GM18870 (cell line): ENCODE results near the gene SYT6.

Experiments used
- ATAC-seq: cut with Tn5 transposase; IDR thresholded peaks from one replicate; pipeline ENCODE4 v1.9.1; 2021; ENCODE audit warnings: moderate library complexity; ENCODE audit not compliant: unreplicated experiment

SYT6 gene

DNA sequence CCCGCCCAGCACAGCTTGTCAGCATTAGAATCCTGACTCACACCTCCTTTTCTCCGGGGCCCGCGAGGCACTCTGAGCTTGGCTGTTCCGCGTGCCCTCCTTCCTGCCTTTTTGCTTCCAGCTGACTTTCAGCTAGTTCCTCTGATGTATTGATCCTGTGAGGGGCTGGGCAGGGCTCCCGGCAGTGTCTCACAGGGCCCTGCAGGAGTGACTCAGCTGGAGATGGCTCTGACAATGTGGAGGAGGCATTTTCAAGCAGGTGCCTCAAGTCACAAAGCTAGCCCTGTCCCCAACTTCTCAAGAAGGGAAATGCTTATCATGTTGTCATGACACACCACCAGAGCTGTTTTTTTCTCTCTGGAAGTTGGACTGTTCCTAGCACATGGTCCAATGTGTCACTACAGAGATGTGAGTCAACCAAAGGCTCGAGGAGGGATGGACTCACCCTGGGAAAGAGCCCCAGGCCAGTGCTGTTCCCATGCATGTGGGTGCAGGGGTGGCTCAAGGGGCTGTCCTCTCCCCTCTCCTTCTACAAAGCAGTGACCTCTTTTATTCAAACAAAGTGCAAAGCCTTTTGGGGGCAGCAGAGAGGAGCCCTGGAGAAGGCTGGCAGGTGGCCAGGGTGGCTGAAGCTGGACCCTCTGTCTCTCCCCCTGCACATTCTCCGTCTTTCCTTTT is 30.6 kb downstream of the SYT6 start:
- no peak for ATAC-seq

DNA sequence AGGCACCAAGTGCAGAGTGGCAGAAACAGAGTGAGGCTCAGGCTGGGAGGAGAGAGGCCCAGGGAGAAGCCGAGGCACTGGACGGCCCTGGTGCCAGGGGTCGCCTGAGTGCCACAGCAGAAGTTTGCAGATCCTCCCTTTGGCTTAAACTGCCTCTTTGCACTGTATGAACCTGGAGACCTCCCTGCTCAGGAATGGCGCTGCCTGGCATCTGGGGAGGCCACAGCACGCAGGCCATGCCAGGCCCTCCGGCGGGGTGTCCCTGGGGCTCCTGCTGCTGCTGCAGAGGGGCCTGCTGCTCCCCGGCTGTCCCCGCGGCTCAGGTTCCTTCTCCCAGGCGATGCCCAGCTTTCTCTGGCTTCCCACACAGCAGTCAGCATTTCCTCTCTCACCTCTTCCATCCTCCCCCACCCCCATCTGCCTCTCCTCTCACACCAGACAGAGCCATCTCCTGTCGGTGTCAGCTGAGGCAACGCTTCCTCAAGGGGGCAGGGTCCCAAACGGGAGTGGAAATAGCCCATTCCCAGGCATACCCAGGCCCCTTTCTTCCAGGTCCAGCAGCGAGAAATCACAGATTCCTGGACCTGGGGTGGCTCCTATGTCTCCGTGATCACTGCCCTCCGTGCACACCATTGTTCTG is 35.2 kb downstream of the SYT6 start:
- ATAC-seq: no peak

DNA sequence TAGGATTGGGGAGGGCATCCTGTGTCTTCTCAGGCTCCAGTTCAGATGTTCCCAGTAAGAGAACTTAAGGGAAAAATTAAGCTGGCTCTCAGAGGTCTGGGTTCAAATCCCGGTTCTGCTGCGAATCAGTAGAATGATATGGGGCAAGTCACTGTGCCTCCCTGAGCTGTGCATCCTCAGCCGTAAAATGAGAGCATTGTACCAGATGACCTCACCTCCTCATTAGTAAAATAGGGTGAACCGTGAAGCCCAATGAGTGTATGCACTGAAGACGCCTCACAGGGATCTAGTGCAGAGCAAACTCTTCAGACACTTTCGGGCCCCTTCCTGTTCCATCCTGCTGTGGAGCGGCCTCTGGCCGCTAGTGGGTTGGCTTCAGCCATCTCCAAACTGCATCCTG is 36.0 kb downstream of the SYT6 start:
- ATAC-seq: no peak

DNA sequence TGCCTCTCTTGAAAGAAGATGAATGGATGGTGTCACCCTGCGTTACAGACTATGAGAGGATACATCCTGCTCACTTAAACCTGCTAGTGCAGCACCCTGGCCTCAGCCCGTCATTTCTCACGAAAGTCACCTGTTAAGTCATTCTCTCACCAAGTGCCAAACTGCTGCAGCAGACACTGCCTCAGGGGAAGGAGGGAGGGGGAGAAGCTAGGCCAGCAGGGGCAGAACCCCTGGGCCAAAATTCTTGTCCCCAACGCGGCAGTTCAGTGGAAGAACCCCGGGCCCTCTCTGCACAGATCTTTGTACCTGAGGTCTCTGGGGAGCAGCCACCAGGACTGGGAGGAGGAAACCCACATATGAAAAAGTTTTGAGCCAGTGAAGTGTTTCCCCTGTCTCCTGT is 37.6 kb downstream of the SYT6 start:
- ATAC-seq: no peak

DNA sequence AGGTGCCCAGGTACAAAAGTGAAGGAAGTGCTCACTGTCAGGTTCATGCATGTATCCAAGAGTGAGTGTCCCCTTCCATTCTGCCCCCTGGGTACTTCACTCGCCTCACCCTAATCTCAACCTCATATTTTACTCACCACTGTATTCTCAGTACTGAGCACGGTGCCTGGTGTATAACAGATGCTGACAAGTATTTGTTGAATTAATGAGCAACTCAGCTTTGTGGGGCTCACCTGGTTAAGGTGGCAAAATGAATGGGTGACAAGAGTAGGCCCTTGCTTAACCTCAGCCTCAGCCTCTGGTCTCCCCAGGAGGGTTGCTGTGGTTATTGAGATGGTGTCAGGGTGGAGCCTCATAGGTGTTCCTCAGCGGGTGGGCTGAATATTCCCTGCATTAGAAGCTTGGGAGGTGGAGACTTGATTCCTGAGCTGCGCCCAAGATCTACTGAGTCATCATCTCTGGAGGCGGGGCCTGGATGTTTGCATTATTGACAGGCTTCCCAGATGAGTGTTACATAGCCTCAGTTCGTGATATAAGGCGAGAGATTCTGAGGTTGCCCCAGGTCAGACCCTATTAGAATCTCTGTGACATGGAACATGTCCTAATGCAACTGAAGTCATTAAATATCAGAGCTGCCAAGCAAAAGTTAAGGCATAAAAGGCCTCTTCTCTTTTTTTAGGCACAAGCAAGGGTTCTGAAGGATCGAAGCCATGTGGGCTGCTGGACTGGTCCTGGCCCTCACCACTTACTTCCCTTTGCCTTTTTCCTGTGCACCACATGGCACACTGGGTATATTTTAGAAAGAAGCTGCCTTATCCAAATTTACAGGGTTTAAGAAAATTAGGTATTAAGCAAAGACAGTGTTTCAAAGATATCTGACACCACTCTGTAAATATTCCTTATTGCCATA is 39.2 kb downstream of the SYT6 start:
- ATAC-seq: no peak

DNA sequence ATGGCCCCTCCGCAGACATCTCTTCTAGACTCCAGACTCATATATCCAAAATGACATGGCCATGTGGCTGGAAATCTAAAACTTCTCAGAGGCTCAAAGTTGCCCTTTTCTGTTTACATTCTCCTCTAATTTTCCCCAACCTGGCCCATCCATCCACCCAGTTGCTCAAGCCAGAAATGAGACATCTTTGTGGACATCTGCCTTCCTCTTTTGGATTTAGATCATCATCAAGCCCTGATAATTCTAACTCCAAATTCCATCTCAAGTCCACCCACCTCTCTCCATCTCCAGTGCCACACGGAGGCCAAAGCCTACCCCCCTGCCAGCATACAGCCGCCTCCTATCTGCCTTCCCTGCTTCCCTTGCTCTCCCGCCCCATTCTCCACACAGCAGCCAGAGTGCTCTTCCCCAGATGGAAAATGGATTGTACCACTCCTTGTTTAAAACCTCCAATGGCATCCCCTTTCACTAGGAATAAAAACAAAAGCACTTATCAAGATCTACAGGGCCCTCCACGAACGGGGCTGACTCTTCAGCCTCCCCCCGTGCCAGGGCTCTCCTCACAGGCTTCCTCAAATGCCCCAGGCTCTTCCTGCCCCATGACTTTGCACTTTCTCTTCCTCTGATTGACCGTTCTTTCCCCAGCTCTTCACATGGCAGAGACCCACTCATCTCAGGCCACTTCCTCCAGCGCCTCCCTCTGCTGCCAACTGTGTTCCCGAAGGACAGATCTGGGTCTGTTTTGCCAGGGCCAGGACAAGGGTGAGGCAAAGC is 40.1 kb downstream of the SYT6 start:
- no peak for ATAC-seq

DNA sequence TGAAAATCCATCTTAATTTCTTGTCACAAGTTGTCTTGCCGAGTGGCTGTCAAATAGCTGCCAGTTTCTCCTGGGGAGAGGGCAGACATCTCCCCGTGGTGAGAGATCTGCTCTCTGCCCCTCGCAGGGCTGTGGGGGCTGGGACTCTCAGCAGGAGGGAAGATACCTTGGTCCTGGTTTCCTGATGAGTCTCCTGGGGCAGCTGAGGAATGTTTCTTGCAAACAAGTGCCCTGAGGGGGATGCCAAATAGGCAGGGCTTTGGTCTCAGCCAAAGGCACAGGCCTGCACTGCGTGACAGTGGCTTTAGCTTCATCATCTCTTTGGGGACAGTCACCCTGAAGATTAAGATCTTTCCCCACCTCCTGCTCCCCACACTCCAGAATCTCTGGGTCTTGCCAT is 40.9 kb downstream of the SYT6 start:
- ATAC-seq: no peak

DNA sequence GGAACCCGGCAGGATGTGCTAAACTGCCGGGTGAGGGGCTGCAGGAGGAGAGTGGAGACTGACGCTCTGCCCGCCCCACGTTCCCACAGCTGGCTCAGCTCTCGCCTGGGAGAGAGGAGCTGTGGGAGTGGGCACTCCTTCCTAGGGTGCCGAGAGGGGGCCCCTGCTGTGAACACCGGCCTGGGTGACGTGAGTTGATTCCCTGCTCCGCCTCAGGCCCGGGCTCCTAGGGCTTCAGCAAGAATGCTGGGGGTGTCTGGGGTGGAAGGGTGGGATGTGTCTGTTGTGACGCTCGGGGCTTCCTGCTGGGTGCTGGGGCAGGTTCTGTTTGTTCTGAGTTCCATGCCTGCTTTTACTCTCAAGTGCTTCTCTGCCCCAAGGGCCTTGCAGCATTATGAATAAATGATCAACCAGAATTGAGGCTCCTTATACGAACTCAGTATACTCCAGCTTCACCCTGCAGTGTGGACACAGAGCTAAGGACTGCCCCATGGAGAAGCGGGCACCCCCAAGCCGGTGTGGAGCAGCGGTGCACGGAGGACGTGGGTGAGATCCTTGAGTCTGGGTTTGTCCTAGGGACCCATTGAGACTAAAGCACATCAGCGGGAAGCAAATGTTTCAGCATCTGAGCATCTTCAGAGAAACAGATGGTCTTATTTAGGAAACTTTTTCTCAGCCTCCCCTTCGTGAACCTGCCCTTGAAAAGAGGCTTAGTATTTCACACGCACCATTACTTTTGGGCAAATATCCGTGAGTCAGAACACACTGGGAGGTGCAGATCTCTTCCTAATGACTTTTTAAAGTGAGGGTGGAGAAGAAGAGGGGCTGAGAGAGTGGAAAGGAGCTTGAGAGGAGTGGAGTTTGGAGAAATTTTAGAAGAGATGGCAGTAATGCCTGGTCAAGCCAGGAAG is 41.7 kb downstream of the SYT6 start:
- ATAC-seq: no peak

DNA sequence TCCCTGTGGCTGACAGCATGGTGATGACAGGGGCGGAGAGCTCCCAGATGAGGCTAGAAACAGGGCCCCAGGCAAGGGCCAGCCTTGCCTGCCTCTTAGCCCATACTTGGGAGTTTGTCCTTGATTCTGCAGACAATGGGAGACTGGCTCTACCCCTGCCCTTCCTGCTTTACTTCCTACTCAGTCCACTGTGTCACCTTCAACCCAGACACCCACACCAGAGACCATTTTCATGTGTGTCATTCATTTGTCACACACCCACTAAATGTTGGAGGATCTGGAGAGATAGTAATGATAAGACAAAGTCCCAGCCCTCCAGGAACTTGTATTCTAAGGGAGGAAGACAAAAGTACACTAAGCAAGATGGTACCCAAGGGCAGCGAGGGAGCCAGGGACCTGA is 43.7 kb downstream of the SYT6 start:
- no peak for ATAC-seq

DNA sequence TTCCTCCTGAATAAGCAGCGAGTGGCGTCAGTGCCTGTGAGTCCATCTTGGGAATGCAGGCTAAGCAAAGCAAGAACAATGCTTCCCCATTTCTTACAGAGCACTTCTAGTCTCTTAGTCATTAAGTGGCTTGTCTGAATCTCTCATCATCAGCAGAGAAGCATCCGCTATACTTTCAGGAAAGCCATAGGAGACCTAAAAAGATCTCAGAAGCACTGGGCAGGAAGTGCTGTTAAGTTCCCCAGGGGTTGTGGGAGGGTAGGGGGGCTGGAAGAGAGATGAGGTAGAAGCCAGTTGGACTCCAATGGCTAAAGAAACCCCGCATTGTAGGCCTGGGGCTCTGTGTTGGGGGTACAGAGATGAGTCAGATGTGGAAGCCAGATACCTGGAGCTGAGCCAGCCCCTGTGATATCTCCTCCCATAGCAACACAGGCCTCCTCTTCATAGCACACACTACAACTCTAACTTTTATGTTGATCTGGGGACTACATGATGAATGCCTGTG is 44.9 kb downstream of the SYT6 start:
- ATAC-seq: peak; percentile 67

DNA sequence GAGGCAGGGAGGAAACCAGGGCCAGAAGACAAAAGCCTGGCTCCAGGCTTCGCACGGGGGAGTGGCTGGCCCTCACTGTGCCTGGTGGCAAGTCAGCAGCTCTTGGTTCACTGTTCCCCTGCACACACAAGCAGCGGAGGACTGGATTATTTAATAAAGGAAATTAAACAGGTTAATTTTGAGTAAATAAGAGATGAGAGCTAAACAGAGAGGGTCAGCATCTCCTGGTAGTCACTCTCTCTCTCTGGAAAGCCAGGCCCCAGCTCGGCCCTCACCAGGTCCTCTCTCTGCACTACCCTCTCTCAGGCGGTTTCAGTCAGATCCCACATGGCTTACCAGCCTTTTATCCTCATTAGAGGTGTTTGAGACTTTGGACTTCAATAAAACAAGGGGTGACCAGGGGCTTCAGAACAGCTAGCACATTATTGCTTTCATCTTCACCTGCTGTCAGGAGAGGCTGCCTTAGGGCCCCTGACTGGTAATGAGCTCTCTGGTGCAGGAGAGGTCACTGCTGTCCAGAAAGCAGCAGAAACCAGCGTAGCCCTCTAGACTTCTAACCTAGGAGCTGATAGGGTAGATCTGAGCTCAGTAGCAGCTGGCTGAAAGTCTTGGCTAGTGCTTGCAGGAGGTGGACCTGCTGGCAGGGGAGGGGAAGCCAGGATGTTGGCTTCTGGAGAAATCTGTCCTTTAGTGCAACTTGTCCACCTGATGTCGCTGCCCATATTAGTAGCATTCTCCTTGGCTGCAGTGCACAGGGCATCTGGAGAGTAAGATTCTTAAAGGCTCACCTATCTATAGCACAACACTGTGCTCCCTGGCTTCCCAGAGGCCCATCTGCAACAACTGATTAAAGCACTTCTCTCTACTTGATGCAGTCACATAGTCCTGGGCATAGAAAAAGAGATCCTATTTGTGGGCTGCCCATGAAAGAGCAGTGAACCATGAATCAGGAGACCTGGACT is 45.9 kb downstream of the SYT6 start:
- ATAC-seq: no peak

DNA sequence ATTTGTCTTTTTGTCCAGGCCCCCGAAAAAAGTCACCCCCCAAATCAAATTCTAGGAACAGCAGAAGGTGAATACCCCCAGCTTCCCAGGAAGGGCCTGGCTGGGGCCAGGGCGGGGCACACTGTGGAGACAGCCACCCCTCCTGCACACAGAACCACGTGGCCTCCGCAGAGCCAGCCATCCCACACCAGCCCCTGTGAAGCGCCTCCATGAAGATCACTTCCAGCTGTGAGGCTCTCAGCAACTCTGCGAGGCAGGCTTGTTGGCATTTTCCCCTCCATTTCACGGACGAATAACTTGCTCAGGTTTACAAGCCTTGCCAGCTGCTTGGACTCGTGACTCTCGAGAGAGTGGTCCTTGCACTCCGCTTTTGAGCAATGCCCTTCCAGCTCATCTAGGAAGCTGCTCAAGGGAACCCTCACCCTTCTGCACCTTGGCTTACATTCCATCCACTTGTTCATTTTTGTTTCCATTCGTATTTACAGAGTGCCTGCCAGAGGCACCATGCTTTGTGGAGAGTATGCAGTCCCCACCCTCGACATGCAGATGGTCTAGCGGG is 48.2 kb downstream of the SYT6 start:
- ATAC-seq: no peak

DNA sequence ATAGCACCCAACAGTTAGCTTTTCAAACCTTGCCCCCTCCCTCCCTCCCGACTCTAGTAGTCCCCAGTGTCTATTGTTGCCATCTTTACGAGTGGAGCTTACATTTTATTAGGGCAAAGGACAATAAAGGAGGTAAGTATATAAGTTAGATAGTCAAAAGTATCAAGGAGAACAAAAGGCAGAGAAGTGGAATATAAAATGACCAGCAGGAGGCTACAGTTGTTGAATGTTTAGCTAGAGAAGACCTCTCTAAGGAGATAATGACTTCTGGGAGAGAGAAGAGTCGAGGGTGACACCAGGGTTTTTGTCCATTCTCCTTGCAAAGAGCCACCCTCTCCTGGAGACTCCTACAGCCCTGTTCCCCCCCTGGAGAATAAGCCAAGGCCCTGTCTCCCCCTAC is 48.7 kb downstream of the SYT6 start:
- no peak for ATAC-seq

DNA sequence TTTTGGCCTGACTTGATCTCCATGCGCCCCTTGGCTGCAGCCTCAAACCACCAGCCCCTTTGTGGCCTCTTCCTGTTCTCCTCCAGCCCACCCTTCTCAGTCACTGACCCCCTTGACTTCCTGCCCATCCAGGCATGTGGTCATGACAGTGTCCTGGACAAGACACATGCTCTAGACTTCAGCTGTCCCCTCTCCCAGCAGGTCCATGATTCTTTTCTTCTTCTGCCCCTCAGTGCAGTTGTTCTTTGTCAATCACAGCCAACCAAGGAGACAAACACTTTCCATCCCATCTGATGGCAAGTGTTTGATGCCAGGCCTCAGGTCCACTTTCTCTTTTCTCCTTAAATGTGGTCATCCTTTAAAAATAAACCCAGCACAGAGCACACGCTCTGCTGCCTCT is 49.7 kb downstream of the SYT6 start:
- no peak for ATAC-seq

DNA sequence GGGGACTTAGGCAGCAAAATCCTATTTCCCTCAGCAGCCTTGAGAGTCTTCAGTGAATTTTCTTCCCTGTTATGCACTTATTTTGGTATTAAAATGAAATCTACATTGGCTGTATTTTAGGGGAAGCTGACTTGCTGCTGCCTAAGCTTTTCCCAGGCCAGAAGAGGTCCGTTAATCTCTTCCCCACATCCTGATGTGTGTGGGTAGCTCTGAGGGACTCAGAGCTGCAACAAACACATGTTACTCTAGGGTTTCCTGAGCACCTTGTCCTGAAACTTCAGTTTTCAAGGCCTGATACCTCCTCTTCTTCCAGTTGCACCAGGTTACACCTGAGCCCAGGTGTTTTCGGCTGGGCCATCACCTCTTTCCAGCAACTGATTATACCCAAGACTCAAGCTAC is 51.5 kb downstream of the SYT6 start:
- ATAC-seq: no peak

DNA sequence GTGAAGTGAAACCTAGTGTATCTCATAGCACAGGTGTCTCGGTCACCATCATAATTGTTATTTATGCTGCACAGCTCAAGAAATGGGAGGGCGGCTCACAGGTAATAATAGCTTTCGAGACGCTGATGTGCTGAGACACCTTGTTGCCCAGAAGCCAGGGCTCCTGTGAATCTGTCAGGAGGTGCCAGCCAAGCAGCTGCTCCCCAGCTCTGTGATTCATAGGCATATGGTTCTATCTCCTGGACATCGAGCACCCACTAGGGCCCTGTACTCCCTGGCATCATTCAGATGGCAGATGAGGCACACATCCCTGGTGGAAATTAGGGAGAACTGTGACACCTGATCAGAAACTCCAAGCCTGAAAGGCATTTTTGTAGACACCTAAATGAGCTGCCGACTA is 53.5 kb downstream of the SYT6 start:
- ATAC-seq: no peak

DNA sequence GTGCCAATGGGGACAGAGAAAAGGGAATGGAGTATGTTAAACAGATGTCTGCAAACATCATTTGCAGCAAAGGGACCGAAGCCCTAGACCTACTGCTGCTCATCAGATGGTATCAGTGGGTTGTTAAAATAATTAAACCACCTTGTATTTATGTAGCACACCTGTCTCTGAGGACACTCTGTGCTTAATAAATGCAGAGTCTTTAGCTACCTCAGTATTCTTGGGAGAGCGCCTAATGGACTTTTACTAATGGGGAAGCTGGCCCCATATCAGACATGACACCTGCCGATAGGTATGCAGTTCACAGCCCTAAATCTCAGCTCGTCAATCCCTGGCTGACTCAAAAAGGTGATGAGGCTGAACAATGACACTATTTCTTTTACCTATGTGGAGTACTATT is 54.4 kb downstream of the SYT6 start:
- no peak for ATAC-seq

DNA sequence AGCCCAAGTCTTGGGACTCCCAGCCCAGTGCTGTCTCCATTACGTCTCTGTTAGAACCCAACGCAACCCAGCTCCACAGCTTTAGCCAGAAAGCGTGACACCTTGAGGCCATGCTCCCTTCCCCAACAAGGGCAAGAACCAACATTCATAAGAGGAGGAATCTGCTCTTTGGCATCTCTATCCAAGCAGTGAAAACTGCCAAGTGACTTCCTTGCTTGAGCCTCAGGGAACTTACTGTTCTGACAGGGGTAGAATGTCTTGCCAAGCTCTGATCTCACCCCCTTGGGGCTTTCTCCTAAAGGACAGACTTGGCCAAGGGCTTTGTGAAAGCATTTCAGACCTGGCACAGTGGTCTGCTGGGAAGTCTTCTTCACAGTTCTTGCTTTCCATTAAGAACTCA is 56.6 kb downstream of the SYT6 start:
- ATAC-seq: no peak

DNA sequence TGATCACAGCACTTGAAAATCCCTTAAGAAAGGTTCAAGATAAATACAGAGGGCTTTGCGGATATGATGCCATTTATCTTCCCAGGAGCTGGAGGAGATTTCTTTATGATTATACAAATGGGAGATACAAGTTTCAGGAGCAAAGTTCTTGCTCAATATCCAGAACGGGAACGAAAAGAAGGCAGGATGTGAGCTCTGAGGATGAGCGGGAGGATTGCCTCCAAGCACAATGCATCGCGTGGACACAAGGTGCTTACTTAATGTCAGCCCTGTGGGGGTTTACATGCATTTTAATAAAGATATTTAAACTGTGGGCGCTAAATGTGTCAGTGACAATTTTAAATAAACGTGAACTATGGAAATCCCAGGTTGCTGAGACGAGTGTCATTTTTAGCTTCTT is 59.0 kb downstream of the SYT6 start:
- ATAC-seq: no peak
